Kidney (tissue), 14 donors: ENCODE data around the gene SPTB. TPM values are rescaled to one million over a fixed set of nuclear protein-coding genes. Genes with fewer than 3 reads are reported as not detected.

Source experiments
- DNase-seq, 5 donors: peaks; one replicate each; pipeline ENCODE4 v3.0.0-alpha.2; 2013 to 2020
- FAIRE-seq: peaks from 2 replicates; lab custom pipeline; 2012; peaks lifted over from hg19 to GRCh38; lab: Jason Lieb, UNC
- H3K27ac ChIP-seq, 2 donors: one replicate each; pipeline ENCODE4 v1.7.0; 2013; ENCODE audit warnings: low read depth in 2 of 2, low read length in 2 of 2, inconsistent platforms in 1 of 2
- H3K27me3 ChIP-seq: one replicate; pipeline ENCODE4 v1.7.1; 2013; ENCODE audit warnings: low read length, inconsistent platforms; ENCODE audit not compliant: control insufficient read depth, insufficient read depth
- H3K36me3 ChIP-seq, 3 donors: one replicate each; pipeline versions ENCODE4 v1.7.0 to v1.7.1; 2013; ENCODE audit warnings: low read length in 3 of 3, control low read depth in 1 of 3, inconsistent platforms in 1 of 3; ENCODE audit not compliant: insufficient read depth in 3 of 3, control insufficient read depth in 2 of 3
- H3K4me1 ChIP-seq, 3 donors: one replicate each; pipeline versions ENCODE4 v1.7.0 to v1.7.1; 2013; ENCODE audit warnings: low read length in 3 of 3, inconsistent platforms in 1 of 3, low read depth in 1 of 3; ENCODE audit not compliant: control insufficient read depth in 2 of 3, insufficient read depth in 2 of 3
- H3K4me3 ChIP-seq, 3 donors: one replicate each; pipeline versions ENCODE4 v1.7.0 to v1.8.1; 2013; ENCODE audit warnings: low read length in 3 of 3, control low read depth in 1 of 3, inconsistent platforms in 1 of 3
- H3K9ac ChIP-seq, 3 donors: one replicate each; pipeline versions ENCODE4 v1.7.0 to v1.7.1; 2013; ENCODE audit warnings: low read length in 3 of 3, control low read depth in 1 of 3, inconsistent platforms in 1 of 3
- H3K9me3 ChIP-seq, 3 donors: one replicate each; pipeline versions ENCODE4 v1.7.0 to v1.7.1; 2013; ENCODE audit warnings: low read length in 3 of 3, control low read depth in 1 of 3, inconsistent platforms in 1 of 3; ENCODE audit not compliant: control insufficient read depth in 2 of 3, insufficient read depth in 1 of 3
- intact Hi-C: fragments of 100-400 bp; cut with DNase I; formaldehyde crosslinking; loops from one replicate; pipeline ENCODE4 v1.11.1; 2022
- polyA plus RNA-seq: library from polyadenylated mRNA; stranded (reverse); fragments of 350-450 nt; fragmentation: Illumina TruSeq; extraction: RNeasy Lipid Tissue Mini Kit (QIAGEN cat#74804); gene quantifications from one replicate; pipeline ENCODE4 v1.2.3, GENCODE V29; 2014; ENCODE audit warnings: low read depth, low replicate concordance; ENCODE audit not compliant: insufficient read depth
- total RNA-seq: library from RNA; stranded (reverse); fragmentation: NEBNext Ultra II Directional; extraction: Animal tissue kit (Norgen Biotek cat#: 25700); gene quantifications from one replicate; pipeline ENCODE4 v1.2.1, GENCODE V29; 2021
- TF ChIP-seq, protein P1 (sequence below): IDR thresholded peaks from 3 replicates; pipeline ENCODE4 v1.5.1; 2012; ENCODE audit warnings: mild to moderate bottlenecking, moderate library complexity, borderline replicate concordance; ENCODE audit not compliant: insufficient read depth; ENCODE audit errors: extremely low read depth
- donor health status: control.
- donor health status: control.
- donor health status: control.
- donor health status: control.
- donor health status: control.
- donor health status: DM: yes; HTN: yes; CAD: no.
- donor health status: Normal renal cell carcinoma (clear cell type).

The SPTB gene
- total and polyA plus RNA-seq, 2 donors from 2014 or later: 1.7 to 2.2 TPM

DNA sequence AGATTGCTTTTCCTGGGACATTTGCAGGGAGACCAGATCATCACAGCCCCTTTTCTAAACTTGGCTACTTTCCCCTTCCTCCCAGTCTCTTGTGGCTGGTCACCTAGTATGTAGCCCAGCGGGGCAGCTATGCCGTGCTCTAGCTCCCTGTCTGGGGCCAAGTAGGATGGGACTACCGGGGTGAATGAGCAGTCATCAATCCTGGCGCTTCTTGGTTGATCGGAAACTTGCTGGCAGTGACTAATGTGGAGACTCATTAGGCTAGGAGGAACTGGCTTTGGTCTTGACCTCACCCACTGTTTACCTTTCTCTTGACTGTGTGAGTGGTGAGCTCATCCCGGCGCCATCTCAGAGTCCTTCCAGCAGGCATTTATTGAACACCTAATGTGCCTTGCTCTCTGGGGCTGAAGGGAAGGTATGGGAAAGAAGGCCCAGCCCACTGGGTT lies 159.6 kb downstream of the SPTB start:
- H3K27ac ChIP-seq: peak overlapping the region; percentile 89 to 91
- no peak for FAIRE-seq
- H3K9ac ChIP-seq: peak overlapping the region in 1 of 3 donors; percentile 26

DNA sequence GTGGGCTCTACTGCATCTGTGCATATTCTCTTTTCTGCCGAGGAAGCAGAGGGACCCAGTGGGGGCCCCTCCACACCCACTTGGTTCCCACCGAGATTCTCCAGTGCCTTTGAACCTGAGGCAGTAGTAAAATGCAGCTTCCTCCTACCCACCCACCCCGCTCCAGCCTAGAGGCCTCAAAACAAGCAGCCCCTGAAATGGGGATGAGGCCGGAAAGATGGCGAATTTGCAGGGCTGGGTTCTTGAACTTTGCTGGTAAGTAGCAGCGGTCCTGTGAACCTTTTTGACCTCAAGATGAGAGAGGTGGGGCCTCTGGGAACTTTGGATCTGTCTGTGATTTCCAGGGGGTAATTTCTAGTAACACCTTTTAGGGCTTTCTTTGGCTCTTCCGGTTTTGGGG lies 160.1 kb downstream of the SPTB start:
- no peak for FAIRE-seq
- no peak for DNase-seq
- intact Hi-C loops: no loop called here
- H3K27ac ChIP-seq: peak overlapping the region; percentile 89 to 91
- H3K27me3 ChIP-seq: no peaks in the 10 kb centered on the region
- peak overlapping the region in 1 of 3 donors; percentile 26 for H3K9ac ChIP-seq
- peaks cover 8 to 80% (median 79%) of the 10 kb centered on the region in 3 donors for H3K4me1 ChIP-seq
- TF ChIP-seq, protein P1, sequence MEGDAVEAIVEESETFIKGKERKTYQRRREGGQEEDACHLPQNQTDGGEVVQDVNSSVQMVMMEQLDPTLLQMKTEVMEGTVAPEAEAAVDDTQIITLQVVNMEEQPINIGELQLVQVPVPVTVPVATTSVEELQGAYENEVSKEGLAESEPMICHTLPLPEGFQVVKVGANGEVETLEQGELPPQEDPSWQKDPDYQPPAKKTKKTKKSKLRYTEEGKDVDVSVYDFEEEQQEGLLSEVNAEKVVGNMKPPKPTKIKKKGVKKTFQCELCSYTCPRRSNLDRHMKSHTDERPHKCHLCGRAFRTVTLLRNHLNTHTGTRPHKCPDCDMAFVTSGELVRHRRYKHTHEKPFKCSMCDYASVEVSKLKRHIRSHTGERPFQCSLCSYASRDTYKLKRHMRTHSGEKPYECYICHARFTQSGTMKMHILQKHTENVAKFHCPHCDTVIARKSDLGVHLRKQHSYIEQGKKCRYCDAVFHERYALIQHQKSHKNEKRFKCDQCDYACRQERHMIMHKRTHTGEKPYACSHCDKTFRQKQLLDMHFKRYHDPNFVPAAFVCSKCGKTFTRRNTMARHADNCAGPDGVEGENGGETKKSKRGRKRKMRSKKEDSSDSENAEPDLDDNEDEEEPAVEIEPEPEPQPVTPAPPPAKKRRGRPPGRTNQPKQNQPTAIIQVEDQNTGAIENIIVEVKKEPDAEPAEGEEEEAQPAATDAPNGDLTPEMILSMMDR: no peak
- no peaks in the 10 kb centered on the region for H3K9me3 ChIP-seq
- H3K4me3 ChIP-seq: no peak overlapping the region
- no peaks in the 10 kb centered on the region for H3K36me3 ChIP-seq

More for the DNA sequence above, 159.6 kb downstream of the SPTB start:
- intact Hi-C loops: no loop called here
- Histone ChIP-seq H3K4me1 (peaks cover 8 to 84% (median 80%) of the 10 kb centered on the region in 3 donors), H3K9me3 (no peaks in the 10 kb centered on the region), H3K27me3 (no peaks in the 10 kb centered on the region), H3K4me3 (no peak overlapping the region), H3K36me3 (no peaks in the 10 kb centered on the region)
- TF ChIP-seq, protein P1: no peak
- DNase-seq: no peak

DNA sequence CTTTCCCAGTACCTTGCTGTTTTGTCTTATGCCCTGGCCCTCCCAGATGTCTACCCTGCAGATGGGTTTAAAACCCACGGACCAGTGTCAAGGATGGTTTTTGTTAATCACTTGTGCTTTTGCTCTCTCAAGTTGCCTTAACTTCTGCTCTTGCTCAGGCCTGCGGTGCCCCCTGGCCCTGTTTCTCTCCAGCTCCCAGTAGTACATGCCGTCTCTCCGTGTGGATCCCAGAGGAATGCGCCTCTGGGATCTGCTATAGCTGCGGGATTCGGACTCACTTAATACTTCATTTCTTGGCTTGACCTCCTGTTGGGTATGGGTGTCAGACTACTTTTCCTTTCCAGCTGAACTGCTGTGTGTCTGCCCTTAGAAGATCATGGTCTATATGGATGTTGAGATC lies 160.9 kb downstream of the SPTB start:
- Histone ChIP-seq H3K4me3 (no peak overlapping the region), H3K9ac (peak overlapping the region in 1 of 3 donors; percentile 59), H3K9me3 (no peaks in the 10 kb centered on the region), H3K36me3 (no peaks in the 10 kb centered on the region), H3K27me3 (no peaks in the 10 kb centered on the region), H3K4me1 (peaks cover 8 to 73% (median 71%) of the 10 kb centered on the region in 3 donors), H3K27ac (peak overlapping the region in 1 of 2 donors; percentile 89)
- DNase-seq (no peak), FAIRE-seq (no peak)
- intact Hi-C loops: no loop called here
- TF ChIP-seq, protein P1: no peak

DNA sequence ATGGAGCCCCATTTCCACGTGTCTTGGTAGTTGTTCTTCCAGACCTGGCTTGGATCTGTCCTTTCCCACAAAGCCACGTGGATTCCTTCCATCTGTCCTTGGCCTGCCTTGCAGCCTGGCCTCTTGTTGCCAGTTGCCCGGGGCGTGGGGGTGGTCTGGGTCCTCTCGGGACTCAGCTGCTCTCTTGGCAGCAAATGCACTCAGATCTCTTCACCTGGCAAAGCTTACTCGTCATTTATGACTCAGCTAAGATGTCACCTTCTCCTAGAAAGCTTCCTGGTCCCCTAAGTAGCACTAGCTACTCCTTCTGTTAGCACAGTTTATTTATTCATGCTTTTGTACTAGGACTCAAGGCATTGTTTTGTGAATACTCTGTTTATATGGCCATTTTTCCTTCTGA lies 161.8 kb downstream of the SPTB start:
- Histone ChIP-seq H3K4me3 (no peak overlapping the region), H3K9ac (peak overlapping the region in 1 of 3 donors; percentile 1), H3K36me3 (no peaks in the 10 kb centered on the region), H3K4me1 (peaks cover 8 to 71% (median 68%) of the 10 kb centered on the region in 3 donors), H3K27me3 (no peaks in the 10 kb centered on the region), H3K9me3 (peaks cover 0 to 7% (median 0%) of the 10 kb centered on the region in 3 donors), H3K27ac (peak overlapping the region; percentile 56 to 89)
- FAIRE-seq (no peak), DNase-seq (no peak)
- intact Hi-C loops: no loop called here
- TF ChIP-seq, protein P1: no peak
